IMR-90 (cell line): ENCODE results near the gene ERP29. TPM values are rescaled to one million over a fixed set of nuclear protein-coding genes. Genes with fewer than 3 reads are reported as not detected.

Experiments
- ATAC-seq: fragments of 200-7000 bp; cut with Tn5 transposase; 2 replicates; pipeline ENCODE4 v1.9.1; 2020; ENCODE audit warnings: low read depth, mild to moderate bottlenecking, moderate library complexity
- BruUV-seq: library from RNA; stranded (reverse); fragments of 400-500 nt; replicated peaks from 2 replicates; lab custom pipeline; 2021; lab: Mats Ljungman, UMichigan
- CTCF ChIA-PET: fragments of 300-600 bp; formaldehyde crosslinking; extraction: SDS; loops from one replicate; lab custom pipeline; 2021; ENCODE audit warnings: antibody characterized with exemption; lab: Yijun Ruan, JAX
- POLR2A ChIA-PET: fragments of 300-600 bp; sonication (Branson Sonifier 250); formaldehyde crosslinking; loops from one replicate; lab custom pipeline; 2022; ENCODE audit warnings: antibody characterized with exemption; ENCODE audit not compliant: unreplicated experiment; lab: Charles Lee
- DNase-seq: peaks from one replicate; pipeline ENCODE4 v3.0.0; 2013
- H2AFZ ChIP-seq: replicated peaks from 2 replicates; pipeline ENCODE3; 2013; ENCODE audit warnings: low read length, mild to moderate bottlenecking; ENCODE audit not compliant: poor library complexity
- H2AK5ac ChIP-seq: 2 replicates; pipeline ENCODE4 v1.6.1; 2013; ENCODE audit warnings: low read depth, low read length, inconsistent platforms
- H2AK9ac ChIP-seq: replicated peaks from 2 replicates; pipeline ENCODE3; 2013; ENCODE audit warnings: mild to moderate bottlenecking, low read depth, low read length, moderate library complexity; ENCODE audit not compliant: poor library complexity
- H2BK120ac ChIP-seq: 2 replicates; pipeline ENCODE4 v1.6.1; 2013; ENCODE audit warnings: low read depth, low read length, inconsistent platforms
- H2BK15ac ChIP-seq: 3 replicates; pipeline ENCODE4 v1.6.1; 2013; ENCODE audit warnings: low read depth, low read length, inconsistent platforms
- H2BK20ac ChIP-seq: 2 replicates; pipeline ENCODE4 v1.6.1; 2013; ENCODE audit warnings: low read depth, mild to moderate bottlenecking, inconsistent platforms, low read length, moderate library complexity
- H2BK5ac ChIP-seq: 2 replicates; pipeline ENCODE4 v1.6.1; 2013; ENCODE audit warnings: mild to moderate bottlenecking, low read depth, low read length, inconsistent platforms; ENCODE audit not compliant: poor library complexity, severe bottlenecking
- H3K14ac ChIP-seq: replicated peaks from 2 replicates; pipeline ENCODE4 v1.6.1; 2013; ENCODE audit warnings: low read depth, low read length, inconsistent platforms
- H3K18ac ChIP-seq: 2 replicates; pipeline ENCODE4 v1.6.1; 2013; ENCODE audit warnings: low read depth, low read length, control low read depth
- H3K23ac ChIP-seq: 2 replicates; pipeline ENCODE4 v1.6.1; 2013; ENCODE audit warnings: low read depth, low read length, inconsistent platforms
- H3K27ac ChIP-seq: 2 replicates; pipeline ENCODE4 v1.5.1; 2013; ENCODE audit warnings: mild to moderate bottlenecking, control low read depth, low read length; ENCODE audit not compliant: insufficient read depth
- H3K27me3 ChIP-seq: 2 replicates; pipeline ENCODE4 v1.6.1; 2013; ENCODE audit warnings: low read length; ENCODE audit not compliant: control insufficient read depth, insufficient read depth
- H3K36me3 ChIP-seq: 2 replicates; pipeline ENCODE4 v1.6.1; 2013; ENCODE audit warnings: low read length, mixed read lengths; ENCODE audit not compliant: control insufficient read depth, insufficient read depth
- H3K4ac ChIP-seq: 2 replicates; pipeline ENCODE4 v1.6.1; 2013; ENCODE audit warnings: low read depth, low read length, inconsistent platforms
- H3K4me1 ChIP-seq: 2 replicates; pipeline ENCODE4 v1.6.1; 2013; ENCODE audit warnings: low read length, mixed read lengths; ENCODE audit not compliant: control insufficient read depth, insufficient read depth
- H3K4me2 ChIP-seq: 2 replicates; pipeline ENCODE4 v1.6.1; 2013; ENCODE audit warnings: low read depth, mild to moderate bottlenecking, control low read depth, low read length, moderate library complexity
- H3K4me3 ChIP-seq: 2 replicates; pipeline ENCODE4 v1.5.1; 2013; ENCODE audit warnings: low read depth, mild to moderate bottlenecking, control low read depth, low read length, moderate library complexity; ENCODE audit not compliant: insufficient read depth
- H3K56ac ChIP-seq: 2 replicates; pipeline ENCODE4 v1.6.1; 2013; ENCODE audit warnings: low read length, inconsistent platforms; ENCODE audit not compliant: insufficient read depth; ENCODE audit errors: extremely low read depth
- H3K79me1 ChIP-seq, 2 experiments: 2 replicates each; pipeline ENCODE4 v1.6.1; 2013; ENCODE audit warnings: low read length in 2 of 2, inconsistent platforms in 1 of 2, low read depth in 1 of 2
- H3K9ac ChIP-seq: 2 replicates; pipeline ENCODE4 v1.6.1; 2013; ENCODE audit warnings: low read depth, low read length, control low read depth
- H3K9me1 ChIP-seq: 2 replicates; pipeline ENCODE4 v1.6.1; 2013; ENCODE audit warnings: low read length, inconsistent platforms; ENCODE audit not compliant: insufficient read depth
- H3K9me3 ChIP-seq: 2 replicates; pipeline ENCODE4 v1.6.1; 2013; ENCODE audit warnings: low read length; ENCODE audit not compliant: control insufficient read depth, insufficient read depth
- H4K20me1 ChIP-seq: 2 replicates; pipeline ENCODE4 v1.6.1; 2013; ENCODE audit warnings: low read length, inconsistent platforms; ENCODE audit not compliant: insufficient read depth
- H4K5ac ChIP-seq: 2 replicates; pipeline ENCODE4 v1.6.1; 2013; ENCODE audit warnings: mild to moderate bottlenecking, low read depth, low read length, control low read depth
- H4K8ac ChIP-seq, 2 experiments: 2 replicates each; pipeline ENCODE4 v1.6.1; 2013; ENCODE audit warnings: low read depth in 2 of 2, low read length in 2 of 2, control low read depth in 1 of 2, inconsistent platforms in 1 of 2
- H4K91ac ChIP-seq: 2 replicates; pipeline ENCODE4 v1.6.1; 2013; ENCODE audit warnings: low read depth, low read length, inconsistent platforms; ENCODE audit not compliant: insufficient read depth
- CEBPB ChIP-seq: IDR thresholded peaks from 2 replicates; pipeline ENCODE4 v1.6.1; 2012; ENCODE audit warnings: low read depth, low read length, improper control_type of control experiment
- MAFK ChIP-seq: IDR thresholded peaks from 2 replicates; pipeline ENCODE4 v1.6.1; 2012; ENCODE audit warnings: low read depth, low read length, improper control_type of control experiment
- MAZ ChIP-seq: IDR thresholded peaks from 2 replicates; pipeline ENCODE4 v1.6.1; 2012; ENCODE audit warnings: low read depth, mild to moderate bottlenecking, low read length, improper control_type of control experiment, moderate library complexity, borderline replicate concordance
- MXI1 ChIP-seq: IDR thresholded peaks from 2 replicates; pipeline ENCODE4 v1.6.1; 2012; ENCODE audit warnings: low read depth, mild to moderate bottlenecking, low read length, moderate library complexity, borderline replicate concordance
- NFE2L2 ChIP-seq: fragments of 150-350 bp; IDR thresholded peaks from 2 replicates; pipeline ENCODE4 v1.6.1; 2016; ENCODE audit warnings: low read depth, mild to moderate bottlenecking, low read length
- POLR2A ChIP-seq: IDR thresholded peaks from 2 replicates; pipeline ENCODE4 v1.6.1; 2012; ENCODE audit warnings: mild to moderate bottlenecking, low read depth, low read length
- RAD21 ChIP-seq: IDR thresholded peaks from 2 replicates; pipeline ENCODE4 v1.6.1; 2012; ENCODE audit warnings: low read length, improper control_type of control experiment
- RCOR1 ChIP-seq: IDR thresholded peaks from 2 replicates; pipeline ENCODE4 v1.6.1; 2012; ENCODE audit warnings: mild to moderate bottlenecking, low read length, improper control_type of control experiment; ENCODE audit not compliant: insufficient replicate concordance
- RFX5 ChIP-seq: IDR thresholded peaks from 2 replicates; pipeline ENCODE4 v1.8.0; 2012; ENCODE audit warnings: low read depth, mild to moderate bottlenecking, low read length, moderate library complexity
- SMC3 ChIP-seq: fragments of 150-350 bp; IDR thresholded peaks from 2 replicates; pipeline ENCODE4 v1.6.1; 2016; ENCODE audit warnings: low read depth, mild to moderate bottlenecking, antibody characterized with exemption, low read length, moderate library complexity
- dilution Hi-C: fragments of 300-500 bp; cut with HindIII; formaldehyde crosslinking; loops from one replicate; pipeline ENCODE4 v1.14.3; 2018; ENCODE audit warnings: low sequenced_read_pairs; ENCODE audit not compliant: unreplicated experiment
- in situ Hi-C: fragments of 300-500 bp; cut with MboI; formaldehyde crosslinking; loops from 3 replicates; pipeline ENCODE4 v1.14.3; 2019; ENCODE audit warnings: low sequenced_read_pairs, inconsistent platforms, mixed read lengths
- intact Hi-C: fragments of 100-400 bp; cut with micrococcal nuclease; formaldehyde crosslinking; loops from 2 replicates; pipeline ENCODE4 v1.10.0; 2022
- polyA plus RNA-seq, 3 experiments: library from polyadenylated mRNA; depleted of rRNA; stranded (reverse); fragments of >200 nt; gene quantifications; 2 replicates each; pipeline ENCODE4 v1.2.3, GENCODE V29; 2012; ENCODE audit warnings: low replicate concordance in 1 of 3
- total RNA-seq: library from RNA; depleted of rRNA; stranded (reverse); fragments of >200 nt; gene quantifications from 2 replicates; pipeline ENCODE4 v1.2.3, GENCODE V29; 2012
- TF ChIP-seq, protein P1 (sequence below): fragments of 150-350 bp; IDR thresholded peaks from 2 replicates; pipeline ENCODE4 v1.6.1; 2016; ENCODE audit warnings: low read depth, mild to moderate bottlenecking, low read length, moderate library complexity, borderline replicate concordance
- TF ChIP-seq, protein P2 (sequence below): conservative IDR thresholded peaks from 2 replicates; pipeline ENCODE4 v1.5.1; 2012; ENCODE audit warnings: mild to moderate bottlenecking, low read depth, low read length, improper control_type of control experiment

ERP29 gene
- total and polyA plus RNA-seq, 2 of the 4 experiments (the other 2 are of a cell fraction), result 30.3 to 98.8 TPM

DNA sequence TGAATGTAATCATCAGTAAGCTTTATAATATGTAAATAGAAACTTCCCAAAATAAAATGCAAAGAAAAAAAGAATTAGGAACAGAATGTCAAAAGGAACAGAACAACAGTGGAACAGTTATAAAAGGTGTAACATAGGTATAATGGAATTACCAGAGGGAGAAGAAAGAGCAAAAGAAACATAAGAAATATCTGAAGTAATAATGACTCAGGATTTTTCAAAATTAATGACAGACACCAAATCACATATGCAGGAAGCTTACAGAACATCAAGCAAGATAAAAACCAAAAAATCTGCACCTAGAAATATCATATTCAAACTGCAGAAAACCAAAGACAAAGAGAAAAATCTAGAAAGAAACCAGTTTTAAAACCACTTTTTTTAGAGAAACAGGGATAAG, 36.4 kb upstream of the ERP29 start:
- Histone ChIP-seq H2AFZ (no peak overlapping the region), H3K18ac (no peak overlapping the region), H4K8ac (no peak overlapping the region), H3K36me3 (no peaks in the 10 kb centered on the region), H3K9ac (no peak overlapping the region), H3K23ac (no peak overlapping the region), H3K4ac (no peak overlapping the region), H2AK5ac (no peak overlapping the region), H3K4me3 (no peak overlapping the region), H2BK120ac (no peak overlapping the region), H3K27ac (no peak overlapping the region), H4K5ac (no peak overlapping the region), H3K9me3 (peaks cover under 1% of the 10 kb centered on the region), H2BK20ac (no peak overlapping the region), H3K14ac (no peak overlapping the region), H3K56ac (no peak overlapping the region), H2BK15ac (no peak overlapping the region), H4K20me1 (no peaks in the 10 kb centered on the region), H3K4me1 (peaks cover 2% of the 10 kb centered on the region; the same call in 1 of the 2 replicates), H3K79me1 (no peaks in the 10 kb centered on the region), H3K9me1 (no peaks in the 10 kb centered on the region), H2BK5ac (no peak overlapping the region), H2AK9ac (no peak overlapping the region), H4K91ac (no peak overlapping the region), H3K4me2 (no peak overlapping the region), H3K27me3 (no peaks in the 10 kb centered on the region)
- TF ChIP-seq RCOR1 (no peak), RFX5 (no peak), MAFK (no peak), SMC3 (no peak), NFE2L2 (no peak), CEBPB (no peak), RAD21 (no peak), POLR2A (no peak), MXI1 (no peak), MAZ (no peak)
- TF ChIP-seq, protein P1, sequence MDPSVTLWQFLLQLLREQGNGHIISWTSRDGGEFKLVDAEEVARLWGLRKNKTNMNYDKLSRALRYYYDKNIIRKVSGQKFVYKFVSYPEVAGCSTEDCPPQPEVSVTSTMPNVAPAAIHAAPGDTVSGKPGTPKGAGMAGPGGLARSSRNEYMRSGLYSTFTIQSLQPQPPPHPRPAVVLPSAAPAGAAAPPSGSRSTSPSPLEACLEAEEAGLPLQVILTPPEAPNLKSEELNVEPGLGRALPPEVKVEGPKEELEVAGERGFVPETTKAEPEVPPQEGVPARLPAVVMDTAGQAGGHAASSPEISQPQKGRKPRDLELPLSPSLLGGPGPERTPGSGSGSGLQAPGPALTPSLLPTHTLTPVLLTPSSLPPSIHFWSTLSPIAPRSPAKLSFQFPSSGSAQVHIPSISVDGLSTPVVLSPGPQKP, result no peak
- TF ChIP-seq, protein P2, sequence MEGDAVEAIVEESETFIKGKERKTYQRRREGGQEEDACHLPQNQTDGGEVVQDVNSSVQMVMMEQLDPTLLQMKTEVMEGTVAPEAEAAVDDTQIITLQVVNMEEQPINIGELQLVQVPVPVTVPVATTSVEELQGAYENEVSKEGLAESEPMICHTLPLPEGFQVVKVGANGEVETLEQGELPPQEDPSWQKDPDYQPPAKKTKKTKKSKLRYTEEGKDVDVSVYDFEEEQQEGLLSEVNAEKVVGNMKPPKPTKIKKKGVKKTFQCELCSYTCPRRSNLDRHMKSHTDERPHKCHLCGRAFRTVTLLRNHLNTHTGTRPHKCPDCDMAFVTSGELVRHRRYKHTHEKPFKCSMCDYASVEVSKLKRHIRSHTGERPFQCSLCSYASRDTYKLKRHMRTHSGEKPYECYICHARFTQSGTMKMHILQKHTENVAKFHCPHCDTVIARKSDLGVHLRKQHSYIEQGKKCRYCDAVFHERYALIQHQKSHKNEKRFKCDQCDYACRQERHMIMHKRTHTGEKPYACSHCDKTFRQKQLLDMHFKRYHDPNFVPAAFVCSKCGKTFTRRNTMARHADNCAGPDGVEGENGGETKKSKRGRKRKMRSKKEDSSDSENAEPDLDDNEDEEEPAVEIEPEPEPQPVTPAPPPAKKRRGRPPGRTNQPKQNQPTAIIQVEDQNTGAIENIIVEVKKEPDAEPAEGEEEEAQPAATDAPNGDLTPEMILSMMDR, result no peak
- dilution Hi-C loops (no loop called here), in situ Hi-C loops (no loop called here), intact Hi-C loops (no loop called here)
- ATAC-seq (no peak), DNase-seq (no peak)
- CTCF ChIA-PET, result interaction anchor here (0.6 to 1.2 kb wide), 2 partner anchors 13 to 57 kb away, joined by 3 read pairs; no protein-coding TSS in a partner anchor
- BruUV-seq, result no TSS peak
- POLR2A ChIA-PET, result no interaction called here
